Islet of Langerhans (tissue), 1 donor: ENCODE data around the gene PIBF1.
A peak's percentile ranks its signal among the peaks of the same experiment; 100 is the strongest.
"Not testable (repeated sequence)": the region's sequence is repeated elsewhere in the genome, so short reads cannot be mapped to it uniquely, and the experiment has no call there.

Experiments
- FAIRE-seq: peaks from one replicate; lab custom pipeline; 2011; peaks lifted over from hg19 to GRCh38; lab: Jason Lieb, UNC

PIBF1 gene

DNA sequence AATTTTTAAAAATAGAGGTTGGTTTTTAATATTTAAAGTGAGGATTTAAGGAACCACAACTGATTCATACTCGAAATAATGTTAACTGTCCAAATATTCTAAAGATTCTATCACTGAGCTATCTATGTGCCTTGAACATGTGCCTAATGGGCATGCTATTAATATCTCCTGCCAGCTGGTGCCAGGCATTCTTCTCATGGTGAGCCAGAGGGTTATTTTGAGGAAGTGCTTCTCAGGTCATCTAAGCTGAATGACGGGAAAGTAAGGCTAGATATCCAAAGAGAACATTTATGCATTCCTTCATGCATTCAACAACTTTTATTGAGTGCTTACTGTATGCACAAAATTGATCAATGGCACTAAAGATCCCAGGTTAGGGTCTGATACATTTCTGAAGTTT is 138.2 kb downstream of the PIBF1 start:
- FAIRE-seq, result no peak

DNA sequence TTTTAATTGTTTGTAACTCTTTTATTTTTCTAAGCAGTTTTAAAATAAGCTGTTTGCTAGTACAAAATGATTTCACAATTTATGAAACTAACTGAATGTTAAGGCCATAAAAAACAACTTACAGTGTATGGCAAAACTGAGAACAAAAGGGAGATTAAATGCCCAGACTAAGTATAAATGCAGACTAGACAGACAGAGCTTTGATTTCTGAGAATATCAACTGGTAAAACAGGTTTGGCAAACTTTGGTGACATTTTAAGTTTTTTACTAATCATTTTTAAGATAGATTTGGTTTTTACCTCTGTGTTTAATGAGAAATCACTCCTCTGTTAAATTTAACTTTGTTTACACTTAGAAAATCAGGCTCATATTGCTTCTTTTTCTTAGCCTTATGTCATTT is 149.4 kb downstream of the PIBF1 start:
- FAIRE-seq, result peak; percentile 61

DNA sequence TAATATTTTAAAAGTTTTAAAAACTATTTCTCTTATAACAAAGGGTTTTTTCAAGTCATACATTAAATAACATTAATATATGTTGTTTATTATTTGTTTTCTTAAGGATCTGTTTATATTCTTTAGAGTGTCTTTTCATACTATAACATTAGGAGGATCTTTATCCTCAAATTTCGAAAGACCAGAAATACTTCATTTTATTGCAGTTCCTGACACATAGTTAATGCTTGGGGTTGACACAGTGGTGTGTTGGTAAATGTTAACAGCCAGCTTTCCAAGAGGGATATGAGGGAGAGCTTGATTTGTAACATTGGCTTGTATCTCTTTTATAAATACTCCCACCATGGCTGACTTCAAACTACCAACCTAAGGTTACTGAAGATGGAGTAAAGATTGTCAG is 150.3 kb downstream of the PIBF1 start:
- FAIRE-seq, result no peak

DNA sequence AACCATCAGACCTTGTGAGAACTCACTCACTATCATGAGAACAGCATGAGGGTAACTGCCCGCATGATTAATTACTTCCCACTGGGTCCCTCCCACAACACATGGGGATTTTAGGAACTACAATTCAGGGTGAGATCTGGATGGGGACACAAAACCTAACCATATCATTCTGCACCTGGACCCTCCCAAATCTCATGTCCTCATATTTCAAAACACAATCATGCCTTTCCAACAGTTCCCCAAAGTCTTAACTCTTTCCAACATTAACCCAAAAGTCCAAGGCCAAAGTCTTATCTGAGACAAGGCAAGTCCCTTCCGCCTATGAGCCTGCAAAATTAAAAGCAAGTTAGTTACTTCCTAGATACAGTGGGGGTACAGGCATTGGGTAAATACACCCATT is 164.3 kb downstream of the PIBF1 start:
- not testable (repeated sequence) for FAIRE-seq

DNA sequence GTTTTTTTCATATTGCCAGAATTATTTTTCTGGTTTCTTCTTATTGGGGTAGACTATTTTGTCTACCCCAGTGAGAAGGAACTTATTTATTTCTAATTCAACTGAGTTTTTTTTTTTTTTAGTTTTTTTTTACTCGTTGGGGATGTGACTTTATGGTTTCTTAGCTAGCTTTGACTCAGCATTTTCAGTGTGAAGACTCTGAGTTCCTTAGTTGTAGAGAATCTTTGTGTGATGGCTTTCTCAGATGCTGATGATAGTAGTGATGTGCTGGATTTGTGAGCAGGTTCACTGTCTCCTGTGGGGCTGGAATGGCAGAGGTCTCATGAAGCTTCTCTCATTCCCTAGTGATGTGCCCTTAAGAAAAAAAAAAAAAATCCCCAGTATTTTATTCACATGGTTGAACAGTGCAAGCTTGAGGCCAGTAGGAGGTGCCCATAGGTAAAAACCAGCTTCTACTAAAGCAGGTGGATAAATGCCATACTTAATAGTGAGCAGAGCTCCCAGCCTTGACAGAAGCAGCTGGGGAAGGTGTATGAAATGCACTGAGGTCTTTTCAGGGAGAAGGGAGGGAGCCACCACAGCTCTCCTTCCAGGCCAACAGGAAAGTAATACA is 170.7 kb downstream of the PIBF1 start:
- no peak for FAIRE-seq

DNA sequence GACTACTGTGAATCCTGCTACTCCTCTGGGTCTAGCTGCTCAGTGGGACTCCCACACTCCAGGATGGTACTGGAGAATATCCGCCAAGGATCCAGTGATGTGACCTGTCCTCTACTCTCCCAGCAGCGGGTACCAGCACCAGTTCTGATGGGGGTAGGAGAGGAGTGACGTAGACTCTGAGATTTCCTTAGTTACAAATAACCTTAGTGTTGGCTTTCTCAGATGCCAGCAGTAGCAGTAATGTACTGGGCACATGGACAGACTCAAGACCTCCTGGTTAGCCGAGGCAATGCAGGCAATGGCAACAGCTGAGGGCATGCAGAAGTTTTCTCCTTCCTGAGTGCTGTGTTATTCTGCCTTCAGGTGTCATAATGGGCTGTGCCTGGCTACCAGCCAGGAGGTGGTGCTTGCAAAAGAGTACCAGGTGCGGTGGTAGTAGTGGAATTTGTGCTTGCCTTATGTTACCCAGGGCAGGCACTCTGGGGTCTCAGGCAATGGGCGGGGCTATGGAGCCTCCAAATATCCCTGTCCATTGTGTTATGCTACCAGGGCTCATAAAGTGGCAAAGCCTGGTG is 171.5 kb downstream of the PIBF1 start:
- no peak for FAIRE-seq

DNA sequence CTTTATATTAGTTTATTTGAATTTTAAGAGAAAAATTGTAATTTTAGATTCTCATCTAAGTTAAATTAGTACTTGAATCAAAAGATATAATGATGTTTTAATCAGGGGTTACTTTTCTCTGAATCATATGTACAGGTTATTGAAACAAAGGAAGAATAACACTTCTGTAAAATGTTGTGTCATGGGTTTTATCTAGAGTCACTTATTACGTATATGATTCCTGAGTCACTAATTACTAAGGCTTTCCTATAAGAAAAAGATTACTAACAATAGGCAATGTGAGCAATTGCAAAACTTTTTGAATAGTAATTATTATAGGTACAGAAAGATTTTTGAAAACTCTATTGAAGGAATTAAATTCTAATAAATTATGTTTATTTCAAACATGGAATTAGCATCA is 177.7 kb downstream of the PIBF1 start:
- no peak for FAIRE-seq

DNA sequence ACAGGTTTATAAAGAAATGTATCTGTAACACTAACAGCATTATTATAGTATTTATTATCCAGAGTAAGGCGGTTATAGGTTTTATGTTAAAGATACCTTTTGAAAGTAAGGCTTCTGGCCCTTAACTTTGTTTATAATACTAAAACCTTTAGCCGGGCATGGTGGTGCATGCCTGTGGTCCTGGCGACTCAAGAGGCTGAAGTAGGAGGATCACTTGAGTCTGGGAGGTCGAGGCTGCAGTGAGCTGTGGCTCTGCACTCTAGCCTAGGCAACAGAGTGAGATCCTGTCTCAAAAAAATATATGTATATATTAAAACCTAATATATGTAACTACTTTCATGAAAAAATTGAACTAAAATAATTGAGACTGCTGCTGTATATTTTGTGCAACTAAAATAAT is 178.2 kb downstream of the PIBF1 start:
- no peak for FAIRE-seq

DNA sequence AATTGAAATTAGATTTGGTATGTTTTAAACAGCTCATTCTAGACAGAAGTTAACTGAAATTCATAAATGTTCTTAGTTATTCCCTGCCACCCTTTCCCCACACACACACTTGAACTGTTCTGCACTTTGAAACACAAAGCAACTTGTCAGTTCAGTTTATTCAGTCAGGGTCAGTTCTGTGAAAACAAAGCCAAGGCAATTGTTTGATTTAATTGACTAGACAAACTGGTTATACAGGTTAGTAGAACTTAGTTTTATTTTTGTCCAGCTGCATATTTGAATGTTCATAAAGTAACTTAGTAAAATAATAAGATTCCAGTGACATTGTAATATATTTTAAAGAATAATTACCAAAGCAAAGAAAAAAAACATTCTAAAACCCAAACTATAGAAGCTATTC is 178.6 kb downstream of the PIBF1 start:
- FAIRE-seq, result peak; percentile 92

DNA sequence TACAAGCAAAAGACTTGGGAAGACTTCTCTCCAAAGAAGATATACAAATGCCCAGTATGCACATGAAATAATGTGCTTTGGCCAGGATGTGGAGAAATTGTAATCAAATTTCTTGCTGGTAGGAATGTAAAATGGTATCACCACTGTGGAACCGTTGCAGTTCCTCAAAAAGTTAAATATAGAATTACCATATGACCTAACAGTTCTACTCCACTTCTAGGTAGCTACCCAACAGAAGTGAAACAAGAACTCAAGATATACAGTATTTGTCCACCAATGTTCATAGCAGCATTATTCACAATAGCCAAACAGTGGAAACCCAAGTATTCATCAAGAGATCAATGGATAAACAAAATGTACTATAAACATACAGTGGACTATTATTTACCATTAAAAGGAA is 181.8 kb downstream of the PIBF1 start:
- no peak for FAIRE-seq

DNA sequence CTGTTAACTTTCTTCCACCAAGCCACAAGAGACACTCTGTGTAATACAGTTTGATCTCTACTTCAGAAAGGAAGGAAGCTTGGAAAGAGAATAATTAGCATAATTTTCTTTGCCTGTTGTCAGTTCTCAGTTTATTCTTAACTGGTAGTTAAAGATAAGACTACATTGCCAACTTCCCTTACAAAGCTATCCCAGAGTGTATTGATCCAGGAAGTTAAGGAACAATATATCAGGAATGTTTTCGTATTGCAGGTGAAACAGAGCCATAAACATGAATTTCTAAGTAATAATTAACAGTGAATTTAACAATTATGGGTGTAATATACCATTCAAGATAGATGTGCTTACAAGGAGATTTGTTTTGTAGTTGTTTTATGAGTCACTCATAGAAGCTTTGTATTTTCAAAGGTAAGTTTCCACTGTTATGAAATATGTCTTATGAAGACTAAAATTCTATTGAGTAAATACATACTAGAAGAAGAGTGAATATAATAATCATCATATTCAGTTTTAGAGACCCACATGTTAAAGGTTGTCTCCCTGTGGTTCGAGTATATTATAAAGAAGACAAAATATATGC is 188.5 kb downstream of the PIBF1 start:
- FAIRE-seq, result peak; percentile 95

DNA sequence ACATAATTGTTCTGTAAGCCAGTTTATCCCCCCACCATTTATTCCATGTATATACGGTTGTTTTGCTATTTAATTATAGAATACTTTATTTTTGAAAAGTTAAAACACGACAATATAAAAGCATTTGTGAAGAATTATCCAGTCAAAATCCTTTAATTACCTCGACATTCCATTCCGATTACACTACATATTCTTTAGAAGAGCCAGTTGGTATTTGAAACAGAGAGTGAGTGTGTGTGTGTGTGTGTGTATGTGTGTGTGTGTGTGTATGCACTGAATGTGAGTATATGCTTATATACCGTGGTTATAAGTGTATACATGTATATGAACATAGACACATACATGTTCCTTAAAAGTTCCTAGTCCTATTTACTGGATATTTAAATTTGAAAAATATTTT is 189.0 kb downstream of the PIBF1 start:
- FAIRE-seq, result no peak

DNA sequence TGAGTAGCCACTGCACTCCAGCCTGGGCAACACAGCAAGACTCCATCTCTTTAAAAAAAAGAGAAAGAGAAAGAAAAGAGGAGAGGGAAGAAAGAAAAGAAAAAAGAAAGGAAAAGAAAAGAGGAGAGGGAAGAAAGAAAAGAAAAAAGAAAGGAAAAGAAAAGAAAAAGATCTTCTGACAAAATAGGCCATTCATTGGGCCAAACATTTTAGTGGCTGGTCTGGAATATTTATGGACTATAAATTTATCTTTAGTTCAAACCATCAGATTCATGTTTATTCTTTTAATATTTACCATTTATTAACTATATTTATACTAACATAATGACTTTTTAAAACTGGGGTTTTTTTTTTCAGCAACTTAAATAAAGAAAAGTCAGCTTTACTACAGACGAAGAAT is 191.3 kb downstream of the PIBF1 start:
- no peak for FAIRE-seq

DNA sequence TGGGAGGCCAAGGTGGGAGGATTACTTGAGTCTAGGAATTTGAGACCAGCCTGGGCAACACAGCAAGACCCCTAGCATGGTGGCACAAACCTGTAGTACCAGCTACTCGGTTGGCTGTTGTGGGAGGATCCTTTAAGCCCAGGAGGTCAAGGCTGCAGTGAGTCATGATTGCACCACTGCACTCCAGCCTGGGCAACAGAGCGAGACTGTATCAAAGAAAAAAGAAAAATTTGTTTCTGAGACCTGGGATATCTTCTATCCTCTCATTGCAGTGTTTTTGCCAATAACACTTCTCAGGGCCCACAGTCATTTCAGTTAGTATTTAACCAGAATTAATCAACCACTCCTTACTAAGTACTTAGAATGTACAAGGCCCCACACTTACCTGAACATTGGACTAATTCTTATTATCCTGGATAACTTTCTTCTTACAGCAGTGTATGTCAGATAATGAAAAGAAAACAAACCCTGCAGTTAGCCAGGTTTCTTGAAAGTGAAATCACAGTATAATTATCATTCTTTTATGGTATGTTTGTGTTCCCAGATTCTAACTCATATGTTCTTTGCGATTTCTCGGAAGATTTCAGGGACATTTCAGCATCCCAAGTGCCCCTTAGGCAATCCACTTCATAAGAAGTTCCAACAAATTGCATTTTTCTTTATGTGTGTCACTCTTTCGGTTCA is 201.3 kb downstream of the PIBF1 start:
- no peak for FAIRE-seq

DNA sequence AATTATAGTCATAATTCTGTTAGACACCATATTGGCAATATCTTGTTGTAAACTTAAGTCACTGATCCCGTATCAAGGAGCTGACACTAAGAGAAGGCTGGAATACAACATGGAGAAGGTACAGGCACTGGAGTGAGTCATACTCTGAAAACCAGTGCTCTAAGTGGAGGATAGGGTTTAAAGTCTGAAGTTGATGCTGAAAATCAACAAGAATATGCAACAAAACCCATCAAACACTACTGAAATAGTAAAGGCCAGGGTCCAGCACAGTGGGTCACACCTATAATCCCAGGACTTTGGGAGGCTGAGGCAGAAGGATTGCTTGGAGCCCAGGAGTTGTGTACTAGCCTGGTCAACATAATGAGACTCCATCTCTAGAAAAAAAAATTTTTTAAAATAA is 203.7 kb downstream of the PIBF1 start:
- FAIRE-seq, result no peak

DNA sequence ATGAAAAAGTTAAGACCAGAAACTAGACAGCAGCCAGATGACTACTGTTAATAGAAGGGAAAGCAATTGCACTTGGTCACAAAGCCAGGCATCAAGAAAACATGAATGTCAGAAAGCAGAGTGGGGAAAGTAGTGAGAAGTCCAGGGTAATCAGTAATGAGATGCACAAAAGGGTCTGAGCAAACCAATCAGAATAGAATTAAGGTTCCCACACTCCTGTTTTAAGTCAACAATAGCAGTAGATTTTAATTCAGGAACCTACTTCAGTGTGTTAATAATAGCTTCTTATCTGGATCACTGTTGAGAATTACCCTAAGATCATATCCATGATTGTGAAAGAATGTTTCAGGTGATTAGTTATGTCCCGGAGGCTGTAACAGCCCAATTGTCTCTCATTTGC is 204.3 kb downstream of the PIBF1 start:
- FAIRE-seq, result no peak

DNA sequence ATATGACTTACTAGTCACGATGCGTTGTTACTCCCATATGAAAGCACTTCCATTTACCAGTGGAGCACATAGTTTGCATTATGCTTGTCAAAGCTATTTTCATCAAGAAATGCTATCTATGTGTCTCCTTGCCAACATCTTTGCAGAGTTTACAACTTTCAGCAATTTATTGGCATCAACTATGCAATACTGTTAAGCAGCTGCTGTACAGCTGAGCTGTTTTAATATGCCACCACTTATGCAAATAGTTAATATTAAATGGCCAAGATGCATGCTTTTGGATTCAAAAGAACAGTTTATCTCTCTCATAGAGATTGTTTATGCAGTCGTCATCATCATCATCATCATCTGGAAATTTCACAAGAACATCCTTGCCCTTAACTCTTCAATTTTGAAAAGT is 209.0 kb downstream of the PIBF1 start:
- no peak for FAIRE-seq

DNA sequence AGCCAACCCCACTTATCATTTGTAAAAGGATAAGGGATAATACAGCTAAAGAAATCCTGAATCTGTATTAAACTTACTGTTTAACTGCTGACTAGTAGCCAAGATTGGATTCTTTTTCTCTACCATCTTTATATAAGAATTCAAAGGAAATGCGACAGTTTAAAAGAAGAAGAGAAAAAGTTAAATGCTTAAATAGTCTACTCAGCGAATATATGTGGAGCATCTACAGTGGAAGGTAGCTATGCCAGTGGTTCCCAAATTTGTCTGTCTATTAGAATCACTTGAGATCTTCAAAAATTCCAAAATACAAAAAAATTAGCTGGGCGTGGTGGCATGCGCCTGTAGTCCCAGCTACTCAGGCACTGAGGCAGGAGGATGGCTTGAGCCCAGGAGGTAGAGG is 216.1 kb downstream of the PIBF1 start:
- FAIRE-seq, result no peak

DNA sequence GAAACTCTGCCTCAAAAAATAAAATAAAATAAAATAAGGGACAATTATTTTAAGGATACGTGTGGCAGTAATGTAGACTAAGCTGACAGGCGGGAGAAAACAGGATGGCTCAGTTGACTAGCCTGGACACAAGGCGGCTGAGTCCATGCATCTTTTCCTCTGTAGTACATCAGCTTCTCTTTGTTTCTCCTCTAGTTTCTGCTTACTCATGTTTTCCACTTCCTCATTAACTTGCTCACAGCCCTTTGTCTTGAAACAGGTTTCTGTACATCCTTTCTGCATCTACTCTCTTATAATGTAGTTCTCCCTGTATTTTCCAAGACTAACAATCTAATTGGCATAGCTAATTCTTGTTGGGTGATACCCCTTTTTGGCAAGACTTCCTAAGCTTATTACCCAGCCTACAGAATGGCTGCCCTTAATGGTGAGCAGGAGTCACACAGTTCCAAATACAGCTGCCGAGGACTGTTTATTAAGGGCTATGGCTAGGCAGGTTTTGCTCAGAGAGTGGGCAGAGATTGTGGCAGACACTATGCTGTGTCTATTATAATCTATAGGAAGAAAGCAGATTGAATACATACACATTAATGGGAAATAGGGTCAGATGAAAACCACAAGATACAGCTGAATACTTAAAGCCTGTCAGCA is 218.2 kb downstream of the PIBF1 start:
- no peak for FAIRE-seq

DNA sequence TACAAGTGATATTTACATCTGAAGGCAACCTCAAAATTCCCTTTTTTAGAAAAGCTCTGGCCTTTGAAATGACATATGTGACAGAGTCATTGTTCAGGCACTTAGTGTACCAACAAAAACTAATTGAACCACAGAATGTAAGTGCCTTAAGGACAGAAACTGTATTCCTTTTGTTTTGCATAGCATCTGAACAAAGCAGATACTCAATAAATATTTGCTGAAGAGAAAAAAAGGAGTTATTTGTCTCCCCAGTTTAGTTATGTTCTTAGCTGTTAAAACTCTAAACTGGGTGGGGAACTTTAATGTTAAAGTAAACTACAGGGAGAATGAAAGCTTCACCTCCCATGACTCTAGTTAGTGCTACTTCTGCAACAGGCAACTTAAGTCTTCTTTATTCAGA is 220.0 kb downstream of the PIBF1 start:
- no peak for FAIRE-seq

DNA sequence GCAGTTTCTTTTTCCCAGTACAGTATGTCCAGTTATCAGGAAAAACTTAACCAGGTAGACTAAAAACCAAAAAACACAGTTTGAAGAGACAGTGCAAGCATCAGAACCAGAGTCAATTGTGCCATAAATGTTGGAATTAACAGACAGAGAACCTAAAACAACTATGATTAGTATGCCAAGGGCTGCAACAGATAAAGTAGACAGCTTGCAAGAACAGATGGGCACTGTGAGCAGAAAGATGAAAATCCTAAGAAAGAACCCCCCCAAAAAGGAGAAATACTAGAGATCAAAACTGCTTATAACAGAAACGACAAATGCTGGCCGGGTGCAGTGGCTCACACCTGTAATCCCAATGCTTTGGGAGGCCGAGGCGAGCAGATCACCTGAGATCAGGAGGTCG is 229.8 kb downstream of the PIBF1 start:
- no peak for FAIRE-seq

DNA sequence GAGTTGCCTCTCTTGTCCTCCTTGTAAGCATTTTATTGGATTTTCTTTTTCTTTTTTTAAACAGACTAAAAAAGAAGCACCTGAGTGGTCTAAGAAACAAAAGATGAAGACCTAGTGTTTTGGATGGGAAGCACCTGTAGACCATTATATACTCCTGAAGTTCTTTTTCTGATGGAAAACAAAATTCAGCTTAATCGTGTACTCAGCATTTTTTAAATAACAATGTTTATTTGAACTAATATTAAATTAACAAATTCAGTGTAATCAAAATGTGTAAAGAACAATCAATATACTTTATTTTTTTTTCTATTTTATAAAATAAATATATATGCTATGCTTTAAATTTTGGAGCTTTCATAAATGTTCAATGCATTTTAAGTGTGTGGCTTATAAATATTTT is 233.9 kb downstream of the PIBF1 start:
- no peak for FAIRE-seq

DNA sequence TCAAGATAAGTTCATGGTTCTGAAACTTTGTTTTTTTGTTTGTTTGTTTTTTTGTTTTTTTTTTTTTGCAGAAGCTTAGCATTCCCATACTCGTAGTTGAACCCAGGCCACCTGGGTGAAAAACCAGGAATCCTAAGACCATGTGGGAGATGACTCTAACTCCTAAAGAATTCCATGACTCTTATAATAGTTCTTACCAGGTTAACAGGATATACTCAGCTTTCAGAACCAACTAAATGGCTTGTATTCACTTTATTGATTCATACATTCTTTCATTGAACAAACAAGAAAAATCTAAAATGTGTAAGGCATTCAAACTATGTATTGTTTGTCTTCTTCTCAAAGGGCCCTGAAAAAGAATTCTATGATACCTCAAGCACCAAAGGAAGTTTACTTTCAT is 236.4 kb downstream of the PIBF1 start:
- FAIRE-seq, result no peak
